ENCODE measurements around the gene MYT1. TPM values are rescaled to one million over a fixed set of nuclear protein-coding genes. Genes with fewer than 3 reads are reported as not detected.

MYT1 gene
- total and polyA plus RNA-seq, 5 experiments from 2014 or later = not detected

GRCh38 chr20:64159286-64159680 lies 5.0 kb upstream of the MYT1 start:
- H3K36me3 Mint-ChIP-seq = no peaks in the 10 kb centered on the region
- no peak overlapping the region for H3K27ac Mint-ChIP-seq
- POLR2A ChIA-PET = no interaction called here
- ATAC-seq = no peak
- H3K27me3 Mint-ChIP-seq = peaks cover 20 to 53% (median 30%) of the 10 kb centered on the region in 5 donors
- H3K4me3 Mint-ChIP-seq = no peak overlapping the region
- H3K4me1 Mint-ChIP-seq = peaks cover 0 to 7% (median 0%) of the 10 kb centered on the region in 4 donors
- no peak for DNase-seq
- peaks cover 0 to 3% (median 0%) of the 10 kb centered on the region in 9 donors for H3K9me3 Mint-ChIP-seq

- H3K27me3 Mint-ChIP-seq = peaks cover 22 to 58% (median 31%) of the 10 kb centered on the region in 5 donors
- H3K27ac Mint-ChIP-seq = no peak overlapping the region
- peaks cover 0 to 7% (median 0%) of the 10 kb centered on the region in 4 donors for H3K4me1 Mint-ChIP-seq
- H3K9me3 Mint-ChIP-seq = peaks cover 0 to 3% (median 0%) of the 10 kb centered on the region in 9 donors
- no peak overlapping the region for H3K4me3 Mint-ChIP-seq
- ATAC-seq (no peak), DNase-seq (no peak)
- POLR2A ChIA-PET = no interaction called here
- H3K36me3 Mint-ChIP-seq = no peaks in the 10 kb centered on the region
Measured at GRCh38 chr20:64159711-64160110, 4.5 kb upstream of the MYT1 start.

GRCh38 chr20:64160118-64160517 lies 4.1 kb upstream of the MYT1 start:
- ATAC-seq (no peak), DNase-seq (no peak)
- Mint-ChIP-seq H3K9me3 (peaks cover 0 to 3% (median 0%) of the 10 kb centered on the region in 9 donors), H3K27me3 (peaks cover 22 to 62% (median 32%) of the 10 kb centered on the region in 5 donors), H3K27ac (peak overlapping the region in 1 of 10 donors; percentile 71), H3K4me1 (peaks cover 0 to 7% (median 0%) of the 10 kb centered on the region in 4 donors), H3K4me3 (no peak overlapping the region), H3K36me3 (no peaks in the 10 kb centered on the region)
- POLR2A ChIA-PET = no interaction called here

GRCh38 chr20:64160526-64161355 lies 3.5 kb upstream of the MYT1 start:
- POLR2A ChIA-PET = no interaction called here
- Mint-ChIP-seq H3K27me3 (peaks cover 23 to 68% (median 37%) of the 10 kb centered on the region in 5 donors), H3K4me1 (peaks cover 0 to 7% (median 0%) of the 10 kb centered on the region in 4 donors), H3K36me3 (no peaks in the 10 kb centered on the region), H3K4me3 (no peak overlapping the region), H3K27ac (peak overlapping the region in 1 of 10 donors; percentile 71), H3K9me3 (peaks cover 0 to 3% (median 0%) of the 10 kb centered on the region in 9 donors)
- DNase-seq (no peak), ATAC-seq (no peak)

- Mint-ChIP-seq H3K27me3 (peaks cover 23 to 76% (median 37%) of the 10 kb centered on the region in 5 donors), H3K27ac (no peak overlapping the region)
Measured at GRCh38 chr20:64161356-64162238, 2.7 kb upstream of the MYT1 start.

GRCh38 chr20:64162239-64162910 lies 1.9 kb upstream of the MYT1 start:
- no peak overlapping the region for H3K27ac Mint-ChIP-seq
- peaks cover 0 to 3% (median 0%) of the 10 kb centered on the region in 9 donors for H3K9me3 Mint-ChIP-seq
- H3K4me3 Mint-ChIP-seq = no peak overlapping the region
- DNase-seq (no peak), ATAC-seq (no peak)
- POLR2A ChIA-PET = no interaction called here
- peaks cover 0 to 7% (median 0%) of the 10 kb centered on the region in 4 donors for H3K4me1 Mint-ChIP-seq
- no peaks in the 10 kb centered on the region for H3K36me3 Mint-ChIP-seq
- H3K27me3 Mint-ChIP-seq = peaks cover 23 to 84% (median 42%) of the 10 kb centered on the region in 5 donors

More at GRCh38 chr20:64161356-64162238, 2.7 kb upstream of the MYT1 start:
- Mint-ChIP-seq H3K4me3 (no peak overlapping the region), H3K9me3 (peaks cover 0 to 3% (median 0%) of the 10 kb centered on the region in 9 donors), H3K36me3 (no peaks in the 10 kb centered on the region), H3K4me1 (peaks cover 0 to 7% (median 0%) of the 10 kb centered on the region in 4 donors)
- peak in 5 of 10 donors; percentile 13 to 37 (median 28) for DNase-seq
- POLR2A ChIA-PET = no interaction called here
- peak in 1 of 2 donors; percentile 73 for ATAC-seq

- Mint-ChIP-seq H3K27me3 (peaks cover 27 to 96% (median 48%) of the 10 kb centered on the region in 5 donors), H3K36me3 (no peaks in the 10 kb centered on the region)
- POLR2A ChIA-PET = no interaction called here
Measured at GRCh38 chr20:64163776-64164122, 503 bp upstream of the MYT1 start.

GRCh38 chr20:64165866-64166600 lies 1.8 kb downstream of the MYT1 start:
- Mint-ChIP-seq H3K36me3 (no peaks in the 10 kb centered on the region), H3K27ac (no peak overlapping the region), H3K9me3 (peaks cover 0 to 3% (median 0%) of the 10 kb centered on the region in 9 donors), H3K27me3 (peaks cover 25 to 84% (median 48%) of the 10 kb centered on the region in 5 donors), H3K4me1 (peaks cover 0 to 2% (median 0%) of the 10 kb centered on the region in 4 donors), H3K4me3 (no peak overlapping the region)
- POLR2A ChIA-PET = no interaction called here
- ATAC-seq (no peak), DNase-seq (no peak)

More at GRCh38 chr20:64163776-64164122, 503 bp upstream of the MYT1 start:
- ATAC-seq (no peak), DNase-seq (no peak)
- Mint-ChIP-seq H3K4me3 (no peak overlapping the region), H3K9me3 (peaks cover 0 to 3% (median 0%) of the 10 kb centered on the region in 9 donors), H3K4me1 (peaks cover 0 to 7% (median 0%) of the 10 kb centered on the region in 4 donors), H3K27ac (peak overlapping the region in 1 of 10 donors; percentile 2)

- no peaks in the 10 kb centered on the region for H3K4me1 Mint-ChIP-seq
- H3K4me3 Mint-ChIP-seq = no peak overlapping the region
- H3K9me3 Mint-ChIP-seq = no peaks in the 10 kb centered on the region
- ATAC-seq (no peak), DNase-seq (no peak)
- H3K36me3 Mint-ChIP-seq = no peaks in the 10 kb centered on the region
- H3K27ac Mint-ChIP-seq = peak overlapping the region in 1 of 10 donors; percentile 29
- H3K27me3 Mint-ChIP-seq = peaks cover 20 to 75% (median 39%) of the 10 kb centered on the region in 5 donors
- POLR2A ChIA-PET = interaction anchor here (0.6 kb wide), 1 partner anchor 18 kb away, joined by 3 read pairs; no protein-coding TSS in a partner anchor
Measured at GRCh38 chr20:64166721-64167615, 2.7 kb downstream of the MYT1 start.

GRCh38 chr20:64167676-64168075 lies 3.4 kb downstream of the MYT1 start:
- Mint-ChIP-seq H3K27me3 (peaks cover 17 to 71% (median 34%) of the 10 kb centered on the region in 5 donors), H3K9me3 (no peaks in the 10 kb centered on the region), H3K27ac (no peak overlapping the region), H3K36me3 (no peaks in the 10 kb centered on the region), H3K4me1 (no peaks in the 10 kb centered on the region), H3K4me3 (no peak overlapping the region)
- POLR2A ChIA-PET = no interaction called here
- DNase-seq (no peak), ATAC-seq (no peak)

All from naive thymus-derived CD8-positive, alpha-beta T cell (primary cell).